GM12878 (cell line): Measurements from ENCODE around the gene CTNNA3. TPM values are rescaled to one million over a fixed set of nuclear protein-coding genes. Genes with fewer than 3 reads are reported as not detected.

ENCODE experiments used
- ATAC-seq: fragments of 200-7000 bp; cut with Tn5 transposase; 3 replicates; pipeline ENCODE4 v1.9.1; 2020; ENCODE audit warnings: mild to moderate bottlenecking, moderate library complexity
- BruUV-seq: library from RNA; stranded (reverse); fragments of 400-500 nt; replicated peaks from 2 replicates; lab custom pipeline; 2021; lab: Mats Ljungman, UMichigan
- CTCF ChIA-PET: fragments of 300-600 bp; sonication (Branson Sonifier 250); formaldehyde crosslinking; extraction: SDS; loops from one replicate; lab custom pipeline; 2021; ENCODE audit warnings: inconsistent platforms; lab: Yijun Ruan, JAX
- POLR2A ChIA-PET: fragments of 350-600 bp; formaldehyde crosslinking; extraction: SDS; loops from one replicate; lab custom pipeline; 2021; ENCODE audit warnings: inconsistent platforms; lab: Charles Lee
- RAD21 ChIA-PET: fragments of 300-600 bp; sonication (Branson Sonifier 250); formaldehyde crosslinking; loops from one replicate; lab custom pipeline; 2023; ENCODE audit warnings: antibody characterized with exemption; ENCODE audit not compliant: unreplicated experiment; lab: Charles Lee
- SMC1A ChIA-PET: fragments of 300-600 bp; sonication (Branson Sonifier 250); formaldehyde crosslinking; loops from one replicate; lab custom pipeline; 2023; ENCODE audit not compliant: unreplicated experiment, uncharacterized antibody; lab: Charles Lee
- DNase-seq: peaks from one replicate; pipeline ENCODE4 v3.0.0-alpha.2; 2011; ENCODE audit warnings: low read depth, low spot score
- FAIRE-seq: peaks from 3 replicates; lab custom pipeline; 2011; peaks lifted over from hg19 to GRCh38; lab: Jason Lieb, UNC
- H2AFZ ChIP-seq: 2 replicates; pipeline ENCODE4 v1.6.0; 2011; ENCODE audit warnings: low read depth, low read length, control low read depth; ENCODE audit not compliant: control insufficient read depth
- H3K27ac ChIP-seq: 2 replicates; pipeline ENCODE4 v1.5.1; 2011; ENCODE audit warnings: control low read depth; ENCODE audit not compliant: control insufficient read depth, insufficient read depth
- H3K27me3 ChIP-seq, 2 experiments: replicated peaks in 1 of 2; 2 replicates each; pipeline versions ENCODE4 v1.6.0 to v1.6.1; 2011; ENCODE audit warnings: low read length in 1 of 2; ENCODE audit not compliant: control insufficient read depth in 2 of 2, insufficient read depth in 2 of 2
- H3K36me3 ChIP-seq, 2 experiments: 2 replicates each; pipeline ENCODE4 v1.5.1; 2011; ENCODE audit warnings: low read length in 1 of 2; ENCODE audit not compliant: control insufficient read depth in 2 of 2, insufficient read depth in 2 of 2
- H3K4me1 ChIP-seq: 2 replicates; pipeline ENCODE4 v1.6.1; 2011; ENCODE audit warnings: mild to moderate bottlenecking, low read length, moderate library complexity, mixed read lengths; ENCODE audit not compliant: control insufficient read depth, insufficient read depth
- H3K4me2 ChIP-seq: 2 replicates; pipeline ENCODE4 v1.6.0; 2011; ENCODE audit warnings: control low read depth; ENCODE audit not compliant: control insufficient read depth, insufficient read depth
- H3K4me3 ChIP-seq: fragments of 200-600 bp; sonication (generic); 2 replicates; pipeline ENCODE4 v1.5.1; 2016
- H3K79me2 ChIP-seq: 2 replicates; pipeline ENCODE4 v1.6.0; 2011; ENCODE audit warnings: low read length; ENCODE audit not compliant: control insufficient read depth, insufficient read depth
- H3K9ac ChIP-seq: 2 replicates; pipeline ENCODE4 v1.8.0; 2011; ENCODE audit warnings: low read length, control low read depth, mixed read lengths; ENCODE audit not compliant: control insufficient read depth, insufficient read depth
- H3K9me3 ChIP-seq: replicated peaks from 3 replicates; pipeline ENCODE4 v1.5.1; 2011; ENCODE audit warnings: mild to moderate bottlenecking, low read length; ENCODE audit not compliant: control insufficient read depth, insufficient read depth
- H4K20me1 ChIP-seq: 2 replicates; pipeline ENCODE4 v1.6.0; 2011; ENCODE audit not compliant: control insufficient read depth, insufficient read depth
- BCL3 ChIP-seq: IDR thresholded peaks from 2 replicates; pipeline ENCODE4 v1.6.1; 2011; ENCODE audit warnings: borderline replicate concordance, low read depth, mild to moderate bottlenecking, moderate library complexity, low read length; ENCODE audit not compliant: insufficient read depth, poor library complexity, severe bottlenecking
- CBX5 ChIP-seq: sonication (generic); IDR thresholded peaks from 2 replicates; pipeline ENCODE4 v1.6.1; 2016; ENCODE audit warnings: low read depth, moderate library complexity, mild to moderate bottlenecking, inconsistent platforms
- CHD1 ChIP-seq: IDR thresholded peaks from 2 replicates; pipeline ENCODE4 v1.6.1; 2012; ENCODE audit warnings: low read depth, low read length, improper control_type of control experiment
- GABPA ChIP-seq: IDR thresholded peaks from 2 replicates; pipeline ENCODE4 v1.6.1; 2014; ENCODE audit warnings: antibody characterized with exemption, low read depth, mild to moderate bottlenecking, inconsistent platforms
- HDAC2 ChIP-seq: fragments of 200-600 bp; sonication (generic); IDR thresholded peaks from 2 replicates; pipeline ENCODE4 v1.6.1; 2017
- HSF1 ChIP-seq: fragments of 150-350 bp; IDR thresholded peaks from 2 replicates; pipeline ENCODE4 v1.6.1; 2014; ENCODE audit warnings: mild to moderate bottlenecking, low read depth, low read length
- IKZF2 ChIP-seq, 2 experiments: fragments of 450-650 bp; IDR thresholded peaks; 2 replicates each; pipeline ENCODE4 v1.6.1; 2017; ENCODE audit warnings: mild to moderate bottlenecking in 2 of 2, moderate library complexity in 2 of 2
- KDM1A ChIP-seq: fragments of 200-600 bp; sonication (generic); IDR thresholded peaks from 2 replicates; pipeline ENCODE4 v1.6.1; 2016; ENCODE audit warnings: borderline replicate concordance
- LARP7 ChIP-seq: fragments of 450-650 bp; IDR thresholded peaks from 2 replicates; pipeline ENCODE4 v1.6.1; 2017; ENCODE audit warnings: mild to moderate bottlenecking
- POLR2A ChIP-seq: IDR thresholded peaks from 2 replicates; pipeline ENCODE4 v1.6.1; 2011; ENCODE audit warnings: low read depth, mild to moderate bottlenecking, low read length
- RBBP5 ChIP-seq: fragments of 200-600 bp; sonication (generic); conservative IDR thresholded peaks from 2 replicates; pipeline ENCODE4 v1.6.1; 2016
- SMAD5 ChIP-seq: IDR thresholded peaks from 2 replicates; pipeline ENCODE4 v1.6.1; 2016; ENCODE audit warnings: antibody characterized with exemption, low read depth
- SMARCA5 ChIP-seq: fragments of 450-650 bp; IDR thresholded peaks from 2 replicates; pipeline ENCODE4 v1.6.1; 2017; ENCODE audit warnings: mild to moderate bottlenecking
- TAF1 ChIP-seq: IDR thresholded peaks from 2 replicates; pipeline ENCODE4 v1.6.1; 2011; ENCODE audit warnings: mild to moderate bottlenecking, low read depth, low read length, borderline replicate concordance
- TCF7 ChIP-seq: IDR thresholded peaks from 2 replicates; pipeline ENCODE4 v1.6.1; 2014; ENCODE audit warnings: antibody characterized with exemption, borderline replicate concordance
- WGBS: methylation state at CpG from one replicate; pipeline ENCODE4 v1.1.6; 2016; ENCODE audit warnings: low lambda C conversion rate; ENCODE audit not compliant: insufficient replicate concordance, insufficient coverage; ENCODE audit errors: missing lambda C conversion rate; 5-methylcytosine and 5-hydroxymethylcytosine counted together
- in situ Hi-C: fragments of 300-500 bp; cut with MboI; formaldehyde crosslinking; loops from 9 replicates; pipeline ENCODE4 v1.14.3; 2018; ENCODE audit warnings: mixed read lengths
- intact Hi-C: fragments of 100-400 bp; cut with micrococcal nuclease; formaldehyde crosslinking; loops from one replicate; pipeline ENCODE4 v1.14.2; 2022; ENCODE audit not compliant: unreplicated experiment
- polyA plus RNA-seq, 11 experiments: library from polyadenylated mRNA; depleted of rRNA in 4 of 11; unstranded in 6 of 11; stranded (reverse) in 5 of 11; fragments of >200 nt; fragmentation: Nextera tagmentation in 4 of 11; fragmentation: Illumina TruSeq in 1 of 11; extraction: Ambion mirVana in 4 of 11; extraction: Trizol in 1 of 11; gene quantifications; 1 replicate in 1 of 11; 2 replicates in 10 of 11; pipeline versions ENCODE4 v1.2.1 to v1.2.3, GENCODE V29; 2011 to 2016; ENCODE audit warnings: inconsistent platforms in 2 of 11, missing spikeins in 2 of 11, low read depth in 1 of 11
- total RNA-seq, 4 experiments: library from RNA; depleted of rRNA in 3 of 4; stranded (reverse); fragments of >200 nt in 3 of 4; fragmentation: Illumina TruSeq in 1 of 4; extraction: Trizol in 1 of 4; gene quantifications; 2 replicates each; pipeline versions ENCODE4 v1.2.1 to v1.2.3, GENCODE V29; 2013 to 2021
- TF ChIP-seq, protein P1 (sequence below): fragments of 450-650 bp; IDR thresholded peaks from 2 replicates; pipeline ENCODE4 v1.6.1; 2018; ENCODE audit warnings: mild to moderate bottlenecking, low read depth, moderate library complexity; ENCODE audit not compliant: partially characterized antibody

The CTNNA3 gene
- total and polyA plus RNA-seq, 10 of the 15 experiments (the other 5 are each of a cell fraction or from before 2014, with no cell fraction given), result under 0.01 to 4.5 (median 0.22) TPM; not detected in 2

- RAD21 ChIA-PET, result no interaction called here
- no TSS peak for BruUV-seq
- intact Hi-C loops, result no loop called here
Measured at GRCh38 chr10:66457629-66458028, 1238.4 kb downstream of the CTNNA3 start.

More at GRCh38 chr10:66457629-66458028, 1238.4 kb downstream of the CTNNA3 start:
- 47% methylated on average over 1 of the region's 1 CpG for WGBS
- in situ Hi-C loops, result no loop called here
- H3K9me3 ChIP-seq, result no peaks in the 10 kb centered on the region
- no peaks in the 10 kb centered on the region for H3K36me3 ChIP-seq
- no peak for TF ChIP-seq POLR2A
- TF ChIP-seq CHD1, result no peak
- TF ChIP-seq TAF1, result no peak
- no peak for TF ChIP-seq RBBP5
- no peak for TF ChIP-seq KDM1A
- TF ChIP-seq GABPA, result no peak
- no peak for TF ChIP-seq SMAD5
- no peak for TF ChIP-seq TCF7
- no peak for TF ChIP-seq HDAC2
- TF ChIP-seq CBX5, result no peak
- no peak for TF ChIP-seq IKZF2 (IDR thresholded peaks at IDR 0.05)
- TF ChIP-seq HSF1, result no peak
- TF ChIP-seq BCL3, result no peak
- TF ChIP-seq LARP7, result no peak
- TF ChIP-seq, protein P1, sequence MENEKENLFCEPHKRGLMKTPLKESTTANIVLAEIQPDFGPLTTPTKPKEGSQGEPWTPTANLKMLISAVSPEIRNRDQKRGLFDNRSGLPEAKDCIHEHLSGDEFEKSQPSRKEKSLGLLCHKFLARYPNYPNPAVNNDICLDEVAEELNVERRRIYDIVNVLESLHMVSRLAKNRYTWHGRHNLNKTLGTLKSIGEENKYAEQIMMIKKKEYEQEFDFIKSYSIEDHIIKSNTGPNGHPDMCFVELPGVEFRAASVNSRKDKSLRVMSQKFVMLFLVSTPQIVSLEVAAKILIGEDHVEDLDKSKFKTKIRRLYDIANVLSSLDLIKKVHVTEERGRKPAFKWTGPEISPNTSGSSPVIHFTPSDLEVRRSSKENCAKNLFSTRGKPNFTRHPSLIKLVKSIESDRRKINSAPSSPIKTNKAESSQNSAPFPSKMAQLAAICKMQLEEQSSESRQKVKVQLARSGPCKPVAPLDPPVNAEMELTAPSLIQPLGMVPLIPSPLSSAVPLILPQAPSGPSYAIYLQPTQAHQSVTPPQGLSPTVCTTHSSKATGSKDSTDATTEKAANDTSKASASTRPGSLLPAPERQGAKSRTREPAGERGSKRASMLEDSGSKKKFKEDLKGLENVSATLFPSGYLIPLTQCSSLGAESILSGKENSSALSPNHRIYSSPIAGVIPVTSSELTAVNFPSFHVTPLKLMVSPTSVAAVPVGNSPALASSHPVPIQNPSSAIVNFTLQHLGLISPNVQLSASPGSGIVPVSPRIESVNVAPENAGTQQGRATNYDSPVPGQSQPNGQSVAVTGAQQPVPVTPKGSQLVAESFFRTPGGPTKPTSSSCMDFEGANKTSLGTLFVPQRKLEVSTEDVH, result no peak
- TF ChIP-seq SMARCA5, result no peak
- H3K4me3 ChIP-seq, result no peak overlapping the region
- SMC1A ChIA-PET, result no interaction called here
- FAIRE-seq (no peak), DNase-seq (no peak), ATAC-seq (no peak)
- H4K20me1 ChIP-seq, result no peaks in the 10 kb centered on the region
- H3K27me3 ChIP-seq, result no peaks in the 10 kb centered on the region
- POLR2A ChIA-PET, result no interaction called here
- H3K9ac ChIP-seq, result no peak overlapping the region
- H3K79me2 ChIP-seq, result no peaks in the 10 kb centered on the region
- no peak overlapping the region for H3K4me2 ChIP-seq
- no peak overlapping the region for H3K27ac ChIP-seq
- H3K4me1 ChIP-seq, result no peaks in the 10 kb centered on the region
- CTCF ChIA-PET, result interaction anchor here (0.5 kb wide), 1 partner anchor 53 kb away, joined by 3 read pairs; no protein-coding TSS in a partner anchor
- no peak overlapping the region for H2AFZ ChIP-seq
